ENCODE data around the gene COL25A1.
A peak's percentile ranks its signal among the peaks of the same experiment; 100 is the strongest.

GRCh38 chr4:109302361-109303139, at the start of gene COL25A1:
- TF ChIP-seq EZH2 (IDR thresholded peaks at IDR 0.05; ENCODE audit: insufficient read depth, poor library complexity, severe bottlenecking) (peak; percentile 77), EZH2phosphoT487 (IDR thresholded peaks at IDR 0.05; ENCODE audit: insufficient read depth, low read depth) (no peak)
